ENCODE results near the gene HERC2. TPM values are rescaled to one million over a fixed set of nuclear protein-coding genes. Genes with fewer than 3 reads are reported as not detected.

HERC2 gene
- total RNA-seq, 4 donors from 2014 or later, result 42.8 to 77.7 (median 44.4) TPM

DNA sequence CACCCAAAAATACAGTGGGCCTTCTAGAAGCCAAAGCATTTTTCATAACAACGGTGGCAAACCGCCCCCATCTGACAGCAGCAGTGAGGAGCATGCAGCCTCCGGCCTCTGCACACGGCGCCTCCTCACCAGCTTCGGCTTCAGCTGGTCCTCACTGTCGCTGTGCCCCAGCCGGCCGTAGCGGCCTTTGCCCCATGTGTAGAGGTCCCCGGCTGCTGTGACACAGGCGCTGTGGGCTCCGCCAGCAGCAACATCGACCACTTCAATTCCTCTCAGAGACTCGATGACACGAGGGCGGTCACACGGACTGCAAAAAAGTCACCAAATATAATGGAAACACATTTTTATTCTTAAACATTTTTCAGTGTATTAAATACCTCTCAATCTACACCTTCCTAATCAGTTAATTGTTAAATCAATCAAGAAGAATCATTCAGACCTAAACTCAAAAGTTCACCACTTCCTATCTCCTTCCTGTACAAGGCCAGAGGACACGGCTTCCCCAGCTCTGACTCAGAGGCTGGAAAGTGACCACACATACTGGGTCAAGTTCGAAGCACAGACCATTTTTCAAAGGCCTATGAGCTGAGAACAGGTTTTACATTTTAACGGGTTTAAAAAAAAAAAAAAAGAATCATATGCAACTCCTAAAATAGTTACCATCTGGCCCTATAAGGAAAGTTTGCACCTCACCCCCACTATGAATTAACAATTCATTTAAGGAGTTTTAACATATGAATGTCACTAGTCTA, 189.3 kb downstream of the HERC2 start:
- TF ChIP-seq, protein P1, sequence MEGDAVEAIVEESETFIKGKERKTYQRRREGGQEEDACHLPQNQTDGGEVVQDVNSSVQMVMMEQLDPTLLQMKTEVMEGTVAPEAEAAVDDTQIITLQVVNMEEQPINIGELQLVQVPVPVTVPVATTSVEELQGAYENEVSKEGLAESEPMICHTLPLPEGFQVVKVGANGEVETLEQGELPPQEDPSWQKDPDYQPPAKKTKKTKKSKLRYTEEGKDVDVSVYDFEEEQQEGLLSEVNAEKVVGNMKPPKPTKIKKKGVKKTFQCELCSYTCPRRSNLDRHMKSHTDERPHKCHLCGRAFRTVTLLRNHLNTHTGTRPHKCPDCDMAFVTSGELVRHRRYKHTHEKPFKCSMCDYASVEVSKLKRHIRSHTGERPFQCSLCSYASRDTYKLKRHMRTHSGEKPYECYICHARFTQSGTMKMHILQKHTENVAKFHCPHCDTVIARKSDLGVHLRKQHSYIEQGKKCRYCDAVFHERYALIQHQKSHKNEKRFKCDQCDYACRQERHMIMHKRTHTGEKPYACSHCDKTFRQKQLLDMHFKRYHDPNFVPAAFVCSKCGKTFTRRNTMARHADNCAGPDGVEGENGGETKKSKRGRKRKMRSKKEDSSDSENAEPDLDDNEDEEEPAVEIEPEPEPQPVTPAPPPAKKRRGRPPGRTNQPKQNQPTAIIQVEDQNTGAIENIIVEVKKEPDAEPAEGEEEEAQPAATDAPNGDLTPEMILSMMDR (IDR thresholded peaks at IDR 0.05), result no peak
- DNase-seq (ENCODE audit: low spot score) (no peak), ATAC-seq (ENCODE audit: low FRiP score) (no peak)

DNA sequence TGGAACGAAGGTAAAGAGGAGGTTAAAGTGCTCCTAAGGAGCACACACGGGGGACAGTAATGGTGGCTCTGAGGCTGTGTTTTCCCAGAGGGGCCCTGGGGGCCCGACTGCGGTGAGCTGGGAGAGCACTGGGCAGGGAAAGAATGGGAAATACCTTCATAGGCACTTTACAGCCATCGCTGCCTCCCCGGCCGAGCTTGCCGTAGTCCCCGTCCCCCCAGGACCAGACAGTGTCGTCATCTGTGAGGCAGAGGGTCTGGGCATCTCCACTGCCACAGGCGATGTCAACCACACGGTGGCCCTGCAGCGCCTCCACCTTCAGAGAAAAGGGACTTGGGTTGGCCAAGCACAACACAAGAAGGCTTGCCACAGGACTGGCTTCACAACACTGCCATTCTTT, 190.0 kb downstream of the HERC2 start:
- TF ChIP-seq, protein P1 (IDR thresholded peaks at IDR 0.05), result no peak
- no peak for ATAC-seq (ENCODE audit: low FRiP score)
- DNase-seq (ENCODE audit: low spot score), result no peak

DNA sequence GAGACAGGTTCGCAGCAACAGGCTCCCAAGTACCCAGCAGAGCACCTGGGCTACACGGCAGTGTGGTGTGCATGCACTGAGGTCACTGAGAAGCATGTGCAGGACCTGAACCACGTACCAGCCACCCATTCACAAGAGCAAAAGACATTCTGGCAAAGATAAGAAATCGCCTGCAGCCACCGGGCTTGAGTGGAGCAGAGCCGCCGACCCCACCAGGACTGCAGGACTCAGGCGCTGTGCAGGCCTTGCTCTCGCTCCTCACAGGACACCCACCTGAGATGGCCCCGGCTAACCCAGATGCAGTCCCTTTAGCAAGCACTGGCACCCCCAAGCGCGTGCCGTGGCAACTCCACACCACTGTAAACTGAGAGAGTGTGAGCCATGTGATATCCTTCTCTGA, 190.6 kb downstream of the HERC2 start:
- DNase-seq (ENCODE audit: low spot score), result no peak
- ATAC-seq (ENCODE audit: low FRiP score), result no peak
- TF ChIP-seq, protein P1 (IDR thresholded peaks at IDR 0.05), result no peak

DNA sequence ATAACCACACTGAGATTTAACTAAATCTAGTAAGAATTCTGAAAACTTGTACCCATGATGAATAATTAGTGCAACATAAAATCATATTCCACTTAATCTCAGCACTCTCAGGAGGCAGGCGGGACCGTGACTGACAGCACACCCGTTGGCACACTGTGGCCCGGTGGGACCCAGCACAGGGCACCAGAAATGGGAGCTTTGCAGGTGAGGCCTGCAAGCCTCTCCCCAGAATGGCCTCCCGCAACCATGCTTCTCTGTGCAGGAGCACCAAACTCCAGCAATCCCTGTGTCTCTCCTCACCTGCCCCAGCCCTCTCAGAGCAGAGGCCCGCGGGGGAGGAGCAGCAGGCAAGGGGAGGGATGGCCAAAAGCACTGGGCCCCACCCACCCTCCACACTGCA, 191.3 kb downstream of the HERC2 start:
- no peak for DNase-seq (ENCODE audit: low spot score)
- TF ChIP-seq, protein P1 (IDR thresholded peaks at IDR 0.05), result no peak
- ATAC-seq (ENCODE audit: low FRiP score), result no peak

DNA sequence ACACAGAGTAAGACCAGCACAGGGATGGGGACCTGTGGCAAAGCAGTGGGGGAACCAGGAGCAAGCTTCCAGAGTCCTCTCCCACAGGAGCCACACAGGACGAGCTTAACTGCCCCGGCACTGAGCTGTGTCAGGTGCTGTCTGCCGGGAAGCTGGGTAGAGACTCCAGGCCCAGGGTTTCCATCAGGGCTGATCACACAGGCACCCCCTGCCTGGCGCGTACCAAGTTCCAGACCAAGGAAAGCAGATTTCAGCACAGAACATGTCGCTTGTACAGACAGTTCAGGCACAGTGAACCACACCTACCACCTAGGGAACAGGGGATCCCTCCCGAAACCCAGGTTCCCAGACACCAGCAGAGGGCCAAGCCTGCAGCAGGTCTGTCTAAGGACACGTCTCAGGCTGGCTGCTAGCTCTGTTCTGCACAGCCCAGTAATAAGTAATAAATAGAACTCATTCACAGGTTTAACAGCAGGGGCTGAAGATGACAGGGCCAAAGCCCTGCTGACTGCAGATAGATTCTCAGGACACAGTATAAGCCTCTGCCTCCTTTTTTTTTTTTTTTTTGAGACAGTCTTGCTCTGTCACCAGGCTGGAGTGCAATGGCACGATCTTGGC, 192.6 kb downstream of the HERC2 start:
- ATAC-seq (ENCODE audit: low FRiP score), result no peak
- TF ChIP-seq, protein P1 (IDR thresholded peaks at IDR 0.05), result no peak
- DNase-seq (ENCODE audit: low spot score), result no peak

DNA sequence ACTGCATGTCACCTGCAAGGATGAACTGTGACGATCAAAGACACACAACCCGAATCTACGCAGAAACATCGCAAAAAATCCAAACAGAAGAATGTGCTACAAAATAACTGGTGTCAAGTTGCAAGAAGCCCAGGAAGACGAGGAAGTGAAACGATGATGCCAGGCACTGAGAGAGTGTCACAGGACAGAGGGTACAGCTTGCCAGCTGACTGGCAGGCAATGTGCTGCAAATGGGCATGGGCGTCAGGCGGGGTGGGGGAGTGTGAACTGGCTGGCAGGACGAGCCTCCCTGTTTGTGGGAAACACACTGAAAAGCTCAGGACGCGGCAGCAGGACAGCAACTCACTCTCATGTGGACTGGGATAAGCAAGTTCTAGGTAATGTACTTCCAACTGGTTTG, 193.9 kb downstream of the HERC2 start:
- DNase-seq (ENCODE audit: low spot score), result no peak
- ATAC-seq (ENCODE audit: low FRiP score), result no peak
- TF ChIP-seq, protein P1 (IDR thresholded peaks at IDR 0.05), result no peak

DNA sequence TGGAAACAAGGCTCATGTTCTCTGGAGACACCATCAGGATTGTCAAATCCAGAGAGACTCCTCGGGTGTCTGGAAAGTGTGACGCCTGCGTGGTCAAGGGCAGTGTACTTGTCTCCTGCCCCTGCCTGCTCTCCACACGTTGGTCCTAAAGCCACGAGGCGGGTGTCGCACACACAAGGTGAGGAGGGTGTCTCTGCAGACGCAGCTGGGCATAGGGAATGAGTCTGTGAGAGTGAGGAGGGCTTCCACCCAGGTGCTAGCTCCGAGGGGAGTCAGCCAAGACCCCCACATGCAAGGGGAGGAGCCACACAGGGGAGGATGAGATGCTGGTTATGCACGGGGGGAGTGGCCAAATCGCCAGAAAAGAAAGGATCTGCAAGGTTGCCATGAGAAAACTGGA, 194.9 kb downstream of the HERC2 start:
- no peak for DNase-seq (ENCODE audit: low spot score)
- ATAC-seq (ENCODE audit: low FRiP score), result no peak
- TF ChIP-seq, protein P1 (IDR thresholded peaks at IDR 0.05), result no peak

All from omental fat pad (tissue), 4 donors.